ENCODE data around the gene RAB34.
"Not testable (repeated sequence)": the region's sequence is repeated elsewhere in the genome, so short reads cannot be mapped to it uniquely, and the experiment has no call there.

Gene RAB34

DNA sequence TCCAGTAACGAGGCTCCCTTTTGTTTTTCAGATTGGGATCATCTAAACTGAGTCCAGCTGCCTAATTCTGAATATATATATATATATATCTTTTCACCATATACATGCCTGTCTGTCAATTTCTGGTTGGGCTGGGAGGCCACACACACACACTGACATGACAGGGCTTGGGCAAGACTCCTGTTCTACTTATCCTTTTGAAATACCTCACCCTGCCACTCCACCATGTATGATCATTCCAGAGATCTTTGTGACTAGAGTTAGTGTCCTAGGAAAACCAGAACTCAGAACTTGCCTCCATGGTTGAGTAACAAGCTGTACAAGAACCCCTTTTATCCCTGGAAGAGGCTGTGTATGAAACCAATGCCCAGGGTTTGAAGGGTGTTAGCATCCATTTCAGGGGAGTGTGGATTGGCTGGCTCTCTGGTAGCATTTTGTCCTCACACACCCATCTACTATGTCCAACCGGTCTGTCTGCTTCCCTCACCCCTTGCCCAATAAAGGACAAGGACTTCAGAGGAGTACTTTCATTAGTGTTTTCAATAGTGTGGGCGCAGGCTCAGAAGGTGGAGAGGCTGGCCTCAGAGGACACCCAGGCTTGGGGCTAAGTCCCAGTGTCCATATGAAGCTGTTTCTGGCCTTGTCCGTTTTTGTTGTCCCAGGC is 6.3 kb upstream of the RAB34 start:
- not testable (repeated sequence) for DNase-seq (ENCODE audit: insufficient read length); FAIRE-seq
- peak; percentile 24; the same call in 1 of the 2 replicates for TF ChIP-seq POLR2A (IDR thresholded peaks at IDR 0.05; ENCODE audit: low read depth, low read length)

DNA sequence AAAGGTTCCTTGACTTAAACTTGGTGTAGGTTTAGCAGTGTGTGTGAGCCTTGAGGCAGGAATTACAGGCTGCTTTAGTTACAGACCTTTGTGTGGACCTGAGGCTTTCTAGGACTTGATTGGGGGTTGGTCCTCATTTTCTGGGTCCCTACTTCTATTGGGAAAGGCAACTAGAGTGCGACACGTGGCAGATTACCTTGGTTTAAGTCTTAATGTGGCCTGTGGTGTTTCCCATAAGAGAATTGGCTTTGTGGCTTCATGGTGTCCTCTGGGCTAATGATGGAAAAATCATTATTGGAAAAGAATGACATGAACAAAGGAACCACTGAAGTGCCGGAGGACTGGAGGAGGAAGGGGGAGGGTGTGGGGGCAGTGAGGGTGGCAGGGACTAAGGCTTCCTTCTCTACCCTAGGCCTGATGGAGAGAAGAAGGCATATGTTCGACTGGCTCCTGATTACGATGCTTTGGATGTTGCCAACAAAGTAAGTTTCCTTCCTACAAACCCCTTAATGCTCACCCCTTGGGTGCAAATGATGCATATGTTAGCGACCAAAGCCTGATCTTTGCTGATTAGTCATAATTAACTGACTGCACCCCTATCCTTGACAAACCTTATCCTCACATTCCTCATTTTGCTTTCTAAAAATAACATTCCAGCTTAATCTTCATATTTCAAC is 5.6 kb upstream of the RAB34 start:
- no peak for DNase-seq (ENCODE audit: insufficient read length)
- no peak for TF ChIP-seq POLR2AphosphoS5 (IDR thresholded peaks at IDR 0.05; ENCODE audit: low read depth, low read length)
- TF ChIP-seq TAF1 (IDR thresholded peaks at IDR 0.05; ENCODE audit: borderline replicate concordance, low read depth, low read length): no peak
- no peak for TF ChIP-seq POLR2A (IDR thresholded peaks at IDR 0.05; ENCODE audit: low read depth, low read length)
- no peak for FAIRE-seq

DNA sequence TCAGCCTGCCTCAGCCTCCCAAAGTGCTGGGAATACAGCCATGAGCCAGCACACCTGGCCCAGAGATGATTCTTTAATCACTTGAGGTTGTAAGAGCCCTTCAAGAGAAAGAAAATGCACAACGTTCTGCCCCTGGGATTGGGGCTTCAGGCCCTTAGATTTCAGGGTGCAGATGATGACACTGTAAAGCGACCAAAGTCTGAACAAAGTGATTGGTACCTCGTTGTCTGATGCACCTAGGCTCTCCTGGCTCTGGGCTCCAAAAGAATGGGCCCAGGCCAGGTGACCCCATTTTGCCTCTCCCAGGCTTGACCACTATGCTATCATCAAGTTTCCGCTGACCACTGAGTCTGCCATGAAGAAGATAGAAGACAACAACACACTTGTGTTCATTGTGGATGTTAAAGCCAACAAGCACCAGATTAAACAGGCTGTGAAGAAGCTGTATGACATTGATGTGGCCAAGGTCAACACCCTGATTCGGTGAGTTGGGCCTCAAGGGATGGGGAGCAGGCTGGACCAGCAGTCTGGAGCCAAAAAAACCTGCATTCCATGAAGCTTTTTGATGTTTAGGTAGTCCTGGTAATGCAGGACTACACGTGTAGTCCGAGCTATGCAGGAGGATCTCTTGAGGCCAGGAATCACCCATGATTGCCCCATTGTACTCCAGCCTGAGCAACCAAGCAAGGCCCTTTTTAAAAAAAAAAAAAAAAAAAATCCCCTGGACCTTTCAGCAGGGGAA is 4.9 kb upstream of the RAB34 start:
- TF ChIP-seq POLR2AphosphoS5 (IDR thresholded peaks at IDR 0.05; ENCODE audit: low read depth, low read length) (peak; percentile 68; the same call in 1 of the 2 replicates), TAF1 (IDR thresholded peaks at IDR 0.05; ENCODE audit: borderline replicate concordance, low read depth, low read length) (no peak), POLR2A (IDR thresholded peaks at IDR 0.05; ENCODE audit: low read depth, low read length) (no peak)
- no peak for DNase-seq (ENCODE audit: insufficient read length)
- no peak for FAIRE-seq

DNA sequence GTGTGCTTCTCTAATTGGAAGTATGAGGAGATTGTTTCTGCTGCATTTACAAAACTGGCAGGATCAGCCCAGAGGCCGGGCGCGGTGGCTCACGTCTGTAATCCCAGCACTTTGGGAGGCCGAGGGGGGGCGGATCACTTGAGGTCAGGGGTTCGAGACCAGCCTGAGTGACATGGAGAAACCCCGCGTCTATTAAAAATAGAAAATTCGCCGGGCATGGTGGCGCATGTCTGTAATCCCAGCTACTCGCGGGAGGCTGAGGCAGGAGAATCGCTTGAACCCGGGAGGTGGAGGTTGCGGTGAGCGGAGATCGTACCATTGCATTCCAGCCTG is 3.3 kb upstream of the RAB34 start:
- DNase-seq (ENCODE audit: insufficient read length); FAIRE-seq: not testable (repeated sequence)

DNA sequence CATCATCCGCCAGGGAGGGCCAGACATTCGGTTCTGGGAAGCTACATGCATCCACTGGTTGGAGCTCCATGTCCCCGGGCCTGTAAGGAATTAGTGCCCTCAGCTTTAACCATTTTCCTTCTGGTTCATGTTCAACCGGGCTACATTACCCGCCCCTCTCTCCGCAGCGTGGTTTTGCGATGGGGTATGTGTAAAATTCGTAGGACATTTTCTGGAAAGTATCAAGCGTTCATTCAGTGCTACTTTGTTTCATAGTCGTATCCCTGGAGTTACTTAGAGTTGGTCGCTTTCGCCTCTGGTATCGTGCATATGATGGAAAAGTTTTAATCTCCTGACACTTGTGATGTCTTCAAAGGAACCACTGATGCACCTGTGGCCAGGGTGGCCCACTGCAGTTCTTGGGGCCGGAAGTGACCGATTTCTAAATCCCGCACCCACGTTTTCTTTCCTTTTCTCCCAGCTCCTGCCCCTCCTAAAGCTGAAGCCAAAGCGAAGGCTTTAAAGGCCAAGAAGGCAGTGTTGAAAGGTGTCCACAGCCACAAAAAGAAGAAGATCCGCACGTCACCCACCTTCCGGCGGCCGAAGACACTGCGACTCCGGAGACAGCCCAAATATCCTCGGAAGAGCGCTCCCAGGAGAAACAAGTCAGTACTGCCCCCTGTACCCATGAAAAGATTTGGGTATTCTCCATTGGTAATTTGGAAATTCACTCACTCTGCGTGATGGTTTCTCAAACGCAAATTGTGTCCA is 2.8 kb upstream of the RAB34 start:
- no peak for FAIRE-seq
- DNase-seq (ENCODE audit: insufficient read length): no peak
- no peak for TF ChIP-seq TAF1 (IDR thresholded peaks at IDR 0.05; ENCODE audit: borderline replicate concordance, low read depth, low read length)
- TF ChIP-seq POLR2A (IDR thresholded peaks at IDR 0.05; ENCODE audit: low read depth, low read length): peak; percentile 62; the same call in 1 of the 2 replicates
- no peak for TF ChIP-seq POLR2AphosphoS5 (IDR thresholded peaks at IDR 0.05; ENCODE audit: low read depth, low read length)

DNA sequence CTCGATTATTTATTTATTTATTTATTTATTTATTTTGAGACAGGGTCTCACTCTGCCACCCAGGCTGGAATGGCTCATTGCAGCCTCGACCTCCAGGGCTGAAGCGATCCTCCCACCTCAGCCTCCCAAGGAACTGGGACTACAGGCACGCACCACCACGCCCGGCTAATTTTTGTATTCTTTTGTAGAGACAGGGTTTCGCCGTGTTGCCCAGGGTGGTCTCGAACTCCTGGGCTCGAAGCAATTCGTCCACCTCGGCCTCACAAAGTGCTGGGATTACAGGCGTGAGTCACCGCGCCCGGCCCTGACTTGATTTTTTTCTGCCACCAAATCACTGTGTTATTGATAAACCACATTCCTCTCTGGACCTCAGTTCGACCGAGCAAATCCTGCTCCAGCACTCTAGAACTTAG is 1.4 kb upstream of the RAB34 start:
- no peak for TF ChIP-seq POLR2AphosphoS5 (IDR thresholded peaks at IDR 0.05; ENCODE audit: low read depth, low read length)
- no peak for TF ChIP-seq TAF1 (IDR thresholded peaks at IDR 0.05; ENCODE audit: borderline replicate concordance, low read depth, low read length)
- no peak for TF ChIP-seq POLR2A (IDR thresholded peaks at IDR 0.05; ENCODE audit: low read depth, low read length)
- FAIRE-seq: peak; percentile 50
- DNase-seq (ENCODE audit: insufficient read length): no peak

DNA sequence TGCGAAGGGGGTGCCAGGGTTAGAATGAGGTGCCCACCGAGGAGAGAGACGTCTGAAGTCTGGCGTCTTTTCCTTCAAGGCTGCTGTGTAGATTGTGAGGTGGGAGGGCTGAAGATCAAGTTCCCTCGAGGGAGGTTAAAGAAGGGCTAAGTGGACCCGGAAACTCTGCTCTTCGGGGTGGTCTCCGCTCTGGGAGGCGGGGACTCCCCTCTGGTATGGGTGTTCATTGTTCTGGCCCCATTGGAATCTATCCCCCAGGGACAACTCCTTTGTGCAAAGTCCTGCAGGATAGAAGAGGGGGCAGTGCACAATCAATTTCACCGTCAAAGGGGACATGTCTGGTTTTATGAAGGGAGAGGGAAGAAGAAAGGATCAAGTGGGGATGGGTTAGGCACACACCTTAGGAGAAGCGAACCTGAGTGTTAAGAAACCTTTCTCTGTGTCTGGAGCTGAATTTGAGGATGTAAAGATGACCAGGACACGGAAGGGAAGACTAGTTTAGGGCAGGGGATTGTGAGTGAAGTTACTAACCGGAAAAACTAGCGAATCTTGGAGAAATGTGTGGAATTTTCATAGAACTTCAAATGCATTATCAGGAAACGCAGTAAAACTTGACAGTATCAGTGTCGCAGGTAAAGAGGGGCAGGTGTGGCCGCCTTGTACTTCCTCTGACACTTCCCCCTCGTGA is 809 bp upstream of the RAB34 start:
- FAIRE-seq: peak; percentile 61

DNA sequence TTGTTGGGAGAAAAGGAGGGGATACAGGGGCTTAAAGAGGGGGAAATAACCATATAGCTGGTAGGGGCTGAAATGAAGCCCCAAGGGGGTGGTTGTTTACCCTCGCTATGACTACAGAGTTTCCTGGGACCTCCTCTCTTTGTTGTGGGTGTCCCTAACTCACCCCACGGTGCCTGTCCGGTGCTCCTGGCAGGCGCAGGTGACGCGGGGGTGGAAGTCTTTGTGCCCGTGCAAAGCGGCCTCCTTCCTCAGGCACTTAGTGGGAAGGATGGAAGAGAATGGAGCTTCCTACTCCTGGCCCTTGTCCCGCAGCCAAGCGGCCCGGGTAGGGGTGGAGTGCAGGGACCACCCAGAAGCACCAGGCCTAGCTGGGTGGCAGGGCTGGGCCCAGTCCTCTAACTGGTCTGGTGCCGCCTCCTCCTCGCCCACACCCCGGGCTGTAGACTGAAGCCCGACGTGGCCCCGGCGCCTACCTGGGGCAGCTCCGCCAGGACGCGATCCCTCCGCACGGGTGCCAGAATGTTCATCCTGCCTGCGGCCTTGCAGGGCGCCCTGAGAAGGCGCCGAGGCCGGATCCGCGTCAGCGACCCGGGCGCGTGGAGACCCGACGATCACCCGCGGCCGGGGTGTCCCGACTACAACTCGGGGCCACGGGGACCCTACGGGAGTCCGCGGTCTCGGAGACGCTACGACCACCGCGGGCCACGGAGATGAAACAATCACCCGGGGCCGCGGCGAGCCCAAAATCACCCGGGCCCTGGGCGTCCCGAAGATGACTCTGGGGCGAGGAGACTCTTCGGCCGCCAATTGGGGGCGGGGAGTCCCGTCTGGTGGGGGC is 709 bp downstream of the RAB34 start:
- DNase-seq (ENCODE audit: insufficient read length) (no peak), FAIRE-seq (no peak)
- no peak for TF ChIP-seq POLR2A (IDR thresholded peaks at IDR 0.05; ENCODE audit: low read depth, low read length)
- no peak for TF ChIP-seq POLR2AphosphoS5 (IDR thresholded peaks at IDR 0.05; ENCODE audit: low read depth, low read length)
- TF ChIP-seq TAF1 (IDR thresholded peaks at IDR 0.05; ENCODE audit: borderline replicate concordance, low read depth, low read length): no peak

More for the DNA sequence above, 809 bp upstream of the RAB34 start:
- TF ChIP-seq TAF1 (IDR thresholded peaks at IDR 0.05; ENCODE audit: borderline replicate concordance, low read depth, low read length) (no peak), POLR2A (IDR thresholded peaks at IDR 0.05; ENCODE audit: low read depth, low read length) (no peak), POLR2AphosphoS5 (IDR thresholded peaks at IDR 0.05; ENCODE audit: low read depth, low read length) (no peak)
- DNase-seq (ENCODE audit: insufficient read length): no peak

DNA sequence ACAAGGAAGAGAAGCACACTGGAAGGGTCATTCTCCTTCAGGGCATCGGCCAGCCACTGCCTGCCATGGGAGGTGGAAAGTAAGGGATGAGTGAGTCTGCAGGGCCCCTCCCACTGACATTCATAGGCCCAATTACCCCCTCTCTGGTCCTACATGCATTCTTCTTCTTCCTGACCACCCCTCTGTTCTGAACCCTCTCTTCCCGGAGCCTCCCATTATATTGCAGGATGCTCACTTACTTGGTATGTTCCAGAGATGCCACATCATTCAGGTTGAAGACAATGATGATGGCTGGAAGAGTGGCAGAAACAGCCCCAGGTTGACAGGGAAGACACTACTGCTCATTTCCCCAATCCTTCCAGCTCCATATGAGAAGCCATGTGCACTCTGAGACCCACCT is 2.5 kb downstream of the RAB34 start:
- FAIRE-seq: no peak
- no peak for DNase-seq (ENCODE audit: insufficient read length)
- TF ChIP-seq POLR2A (IDR thresholded peaks at IDR 0.05; ENCODE audit: low read depth, low read length) (no peak), TAF1 (IDR thresholded peaks at IDR 0.05; ENCODE audit: borderline replicate concordance, low read depth, low read length) (no peak), POLR2AphosphoS5 (IDR thresholded peaks at IDR 0.05; ENCODE audit: low read depth, low read length) (no peak)

DNA sequence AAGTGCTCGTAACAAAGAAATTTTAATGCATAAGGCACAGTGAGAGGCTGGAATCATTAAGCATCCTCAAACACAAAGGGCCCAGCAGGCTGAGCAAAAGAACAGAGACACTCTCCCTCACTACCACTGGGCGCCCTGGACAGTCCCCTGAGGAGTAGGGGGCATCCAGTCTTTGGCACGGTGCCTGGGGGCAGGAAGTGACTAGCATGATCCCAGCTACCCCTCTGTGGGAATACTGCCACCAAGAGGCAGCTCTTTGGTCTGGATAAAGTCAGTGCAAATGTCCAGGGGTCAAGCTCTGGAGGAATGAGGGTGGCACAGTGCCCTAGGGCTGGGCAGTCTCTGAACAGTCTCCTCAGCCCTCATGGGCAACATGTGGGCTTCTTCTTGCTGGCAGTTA is 3.4 kb downstream of the RAB34 start:
- TF ChIP-seq POLR2A (IDR thresholded peaks at IDR 0.05; ENCODE audit: low read depth, low read length) (no peak), TAF1 (IDR thresholded peaks at IDR 0.05; ENCODE audit: borderline replicate concordance, low read depth, low read length) (no peak), POLR2AphosphoS5 (IDR thresholded peaks at IDR 0.05; ENCODE audit: low read depth, low read length) (no peak)
- no peak for DNase-seq (ENCODE audit: insufficient read length)
- FAIRE-seq: no peak
